ENCODE data around the gene B4GALT6. TPM values are rescaled to one million over a fixed set of nuclear protein-coding genes. Genes with fewer than 3 reads are reported as not detected.
"Not testable (repeated sequence)": the region's sequence is repeated elsewhere in the genome, so short reads cannot be mapped to it uniquely, and the experiment has no call there.

B4GALT6 gene
- 17.4 and 21.4 TPM in 2 replicates for total RNA-seq (2014; rRNA removed; shearing (Covaris generic))
- 10.1 and 17.8 TPM in 2 replicates for polyA plus RNA-seq (2014; cell fraction: nucleus; rRNA removed)

- DNase-seq (ENCODE audit: extremely low read depth, low read depth): peak; percentile 29
Observed at GRCh38 chr18:31684279-31685096, at the start of gene B4GALT6. Gene B4GALT6, minus strand, starts transcription at chr18:31684581. Its CDS starts 155 bp downstream, at chr18:31684426.

GRCh38 chr18:31731628-31732027 is 47.2 kb upstream of the B4GALT6 start:
- DNase-seq (ENCODE audit: extremely low read depth, low read depth): no peak

- DNase-seq (ENCODE audit: extremely low read depth, low read depth): not testable (repeated sequence)
Observed at GRCh38 chr18:31729196-31729595, 44.8 kb upstream of the B4GALT6 start.

DNA sequence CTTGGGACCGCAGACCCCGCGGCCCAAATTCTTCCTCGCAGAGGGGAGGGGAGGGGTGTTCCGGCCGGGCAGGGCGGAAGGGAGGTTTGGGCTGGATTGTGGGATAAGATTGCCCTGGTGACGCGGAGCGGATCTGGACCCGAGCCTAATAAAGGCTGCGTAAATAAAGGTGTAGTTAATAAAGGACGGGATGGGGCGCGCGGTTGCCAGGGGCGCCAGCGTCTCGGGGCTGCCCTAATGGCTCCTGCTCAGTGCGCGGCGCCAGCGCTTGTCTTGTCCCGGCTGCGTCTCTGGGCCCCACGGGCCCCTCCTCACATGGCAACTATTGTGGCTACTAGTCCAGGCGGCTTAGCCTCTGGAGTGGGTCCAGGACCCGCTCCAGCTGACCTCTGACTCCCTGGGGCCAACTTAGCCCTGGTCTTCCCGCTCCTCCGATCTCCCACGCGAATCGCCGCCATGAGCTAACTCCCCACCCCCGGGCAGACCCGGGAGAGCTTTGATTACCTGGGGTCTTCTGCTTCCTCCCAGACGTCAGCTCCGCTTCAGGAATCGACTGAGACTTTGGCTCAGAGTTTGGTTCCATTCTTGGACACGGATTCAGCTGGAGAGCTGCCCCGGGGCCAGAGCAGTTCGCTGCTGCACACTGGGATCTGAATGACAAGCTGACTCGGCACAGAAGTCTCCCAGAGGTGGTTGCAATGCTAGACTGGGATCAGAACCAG is 39.8 kb upstream of the B4GALT6 start:
- no peak for DNase-seq (ENCODE audit: extremely low read depth, low read depth)

GRCh38 chr18:31723639-31723989 is 39.2 kb upstream of the B4GALT6 start:
- DNase-seq (ENCODE audit: extremely low read depth, low read depth): no peak

DNA sequence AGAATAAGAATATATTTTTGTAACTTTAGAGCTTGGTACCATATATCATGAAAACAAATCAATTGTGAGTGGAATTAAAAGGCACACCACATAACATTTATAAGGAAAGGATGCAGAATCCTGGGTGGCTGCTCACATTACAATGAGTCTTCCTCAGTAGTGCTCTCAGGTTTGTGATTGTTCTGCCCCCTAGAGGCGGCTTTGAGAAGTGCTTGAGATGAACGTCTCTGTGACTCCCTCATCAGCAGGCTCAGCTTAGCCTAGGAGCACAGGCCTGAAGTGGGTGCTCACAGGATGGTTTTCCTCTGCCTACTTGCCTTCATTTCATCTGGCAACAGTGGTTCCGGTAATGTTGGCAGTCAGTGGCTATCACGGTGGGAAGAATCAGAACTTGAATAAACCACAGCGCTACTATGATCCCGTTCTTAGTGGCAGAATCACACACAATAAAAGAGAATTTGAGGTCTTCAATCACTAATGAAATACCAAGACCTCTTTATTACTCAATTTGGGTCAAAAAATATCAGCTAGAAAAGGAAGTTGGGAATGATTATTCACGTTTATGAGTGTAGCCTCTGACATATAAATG is 38.1 kb upstream of the B4GALT6 start:
- DNase-seq (ENCODE audit: extremely low read depth, low read depth): peak; percentile 79

- no peak for DNase-seq (ENCODE audit: extremely low read depth, low read depth)
Observed at GRCh38 chr18:31721601-31722000, 37.2 kb upstream of the B4GALT6 start.

DNA sequence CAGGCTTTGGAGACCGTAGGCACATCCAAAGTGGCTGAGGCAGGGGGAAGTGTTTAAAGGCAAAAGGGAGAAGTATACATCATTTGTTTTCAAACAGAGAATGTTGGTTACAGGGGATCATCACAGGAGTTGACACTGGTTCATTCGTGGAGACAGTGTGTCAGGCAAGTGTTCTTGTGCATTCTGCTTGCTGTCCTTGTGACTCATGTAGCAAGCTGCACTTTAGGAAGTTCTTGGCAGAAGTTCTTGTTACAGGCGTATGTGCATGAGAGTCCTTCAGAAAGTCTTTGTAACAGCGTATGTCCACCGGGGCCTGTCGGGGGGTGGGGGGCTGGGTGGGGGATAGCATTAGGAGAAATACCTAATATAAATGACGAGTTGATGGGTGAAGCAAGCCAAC is 36.5 kb upstream of the B4GALT6 start:
- no peak for DNase-seq (ENCODE audit: extremely low read depth, low read depth)

DNA sequence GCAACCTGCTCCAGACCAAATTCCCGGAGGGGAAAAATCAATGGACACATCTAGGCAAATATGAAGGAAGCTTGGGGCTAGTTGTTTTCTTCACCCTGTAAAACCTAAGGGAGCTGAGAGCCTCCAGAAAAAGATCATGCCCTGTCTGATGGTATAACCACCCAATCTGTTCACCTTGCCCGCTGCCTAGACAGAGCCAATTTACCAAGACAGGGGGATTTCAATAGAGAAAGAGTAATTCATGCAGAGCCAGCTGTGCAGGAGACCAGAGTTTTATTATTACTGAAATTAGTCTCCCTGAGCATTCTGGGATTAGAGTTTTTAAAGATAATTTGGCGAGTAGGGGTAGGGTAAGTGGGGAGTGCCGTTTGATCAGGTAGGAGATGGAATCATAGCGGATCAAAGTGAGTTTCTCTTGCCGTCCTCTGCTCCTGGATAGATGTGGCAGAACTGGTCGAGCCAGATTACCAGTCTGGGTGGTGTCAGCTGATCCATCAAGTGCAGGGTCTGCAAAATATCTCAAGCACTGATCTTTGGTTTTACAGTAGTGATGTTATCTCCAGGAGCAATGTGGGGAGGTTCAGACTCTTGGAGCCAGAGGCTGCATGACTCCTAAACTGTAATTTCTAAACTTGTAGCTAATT is 35.1 kb upstream of the B4GALT6 start:
- no peak for DNase-seq (ENCODE audit: extremely low read depth, low read depth)

DNA sequence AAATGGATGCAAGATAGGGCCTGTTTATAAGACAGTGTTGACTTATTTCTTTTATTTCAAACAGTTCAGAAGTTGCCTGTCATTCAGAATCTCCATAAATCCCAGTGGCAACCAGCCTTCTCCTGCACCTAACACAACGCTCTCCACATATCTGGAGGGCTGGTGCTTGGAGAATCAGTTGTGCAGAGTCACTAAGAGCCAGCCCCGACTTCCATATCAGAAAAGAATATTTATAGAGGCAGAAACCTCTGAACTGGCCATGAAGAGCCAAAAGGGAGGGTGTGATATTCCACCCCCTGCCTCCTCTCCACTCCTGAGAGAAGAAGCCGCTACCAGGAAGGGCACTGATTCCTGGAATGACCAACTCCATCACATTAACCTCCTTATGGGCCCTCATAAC is 34.0 kb upstream of the B4GALT6 start:
- DNase-seq (ENCODE audit: extremely low read depth, low read depth): no peak

DNA sequence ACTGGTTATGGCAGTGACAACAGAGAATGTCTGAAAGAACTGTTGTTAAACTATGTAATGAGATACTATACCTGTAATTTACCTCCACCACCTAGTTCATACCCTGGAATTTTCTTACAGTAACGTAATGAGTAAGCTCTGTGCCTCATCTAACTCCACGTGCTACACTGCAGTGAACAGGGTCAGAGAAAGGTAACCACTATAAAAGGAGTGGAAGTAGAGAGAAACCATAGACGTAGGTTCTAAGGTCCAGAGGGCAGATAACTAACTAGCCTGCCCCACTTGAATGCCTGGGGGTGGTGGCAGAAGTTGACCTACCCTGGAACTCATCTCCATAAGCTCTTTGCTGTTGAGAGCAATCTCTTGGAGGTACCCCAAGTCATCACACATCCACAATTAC is 32.0 kb upstream of the B4GALT6 start:
- DNase-seq (ENCODE audit: extremely low read depth, low read depth): no peak

DNA sequence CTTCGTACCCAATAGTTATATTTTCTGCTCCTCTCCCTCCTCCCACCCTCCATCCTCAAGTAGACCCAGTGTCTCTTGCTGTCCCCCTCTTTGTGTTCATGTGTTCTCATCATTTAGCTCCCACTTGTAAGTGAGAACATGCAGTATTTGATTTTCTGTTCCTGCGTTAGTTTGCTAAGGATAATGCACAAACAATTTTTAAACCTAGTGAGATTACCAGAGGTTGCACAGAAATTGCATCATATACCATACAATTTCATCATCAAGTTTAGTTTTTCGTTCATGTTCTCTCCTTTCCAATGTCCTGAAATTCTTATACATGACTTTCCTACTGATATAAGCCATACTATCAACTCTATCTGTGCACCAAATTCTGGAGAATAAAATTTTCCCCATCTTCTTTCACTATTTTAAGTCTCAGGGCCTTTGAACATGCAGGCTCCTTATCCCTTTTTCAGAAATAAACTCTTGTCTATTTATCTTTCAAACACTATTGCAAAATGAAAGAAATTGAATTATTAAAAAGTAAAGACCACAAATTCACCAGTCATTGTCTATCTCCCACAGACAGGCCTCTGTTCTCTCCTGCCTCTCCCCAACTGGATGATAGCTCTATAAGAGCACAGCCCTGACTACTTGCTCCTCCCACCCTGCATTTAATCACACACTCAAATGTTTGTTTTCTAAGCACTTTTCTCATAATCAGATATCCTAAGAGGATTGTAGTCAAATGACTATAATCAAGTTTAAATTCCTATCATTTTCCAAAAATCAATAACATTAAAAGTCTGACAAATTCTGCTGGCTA is 27.2 kb upstream of the B4GALT6 start:
- peak; percentile 14 for DNase-seq (ENCODE audit: extremely low read depth, low read depth)

DNA sequence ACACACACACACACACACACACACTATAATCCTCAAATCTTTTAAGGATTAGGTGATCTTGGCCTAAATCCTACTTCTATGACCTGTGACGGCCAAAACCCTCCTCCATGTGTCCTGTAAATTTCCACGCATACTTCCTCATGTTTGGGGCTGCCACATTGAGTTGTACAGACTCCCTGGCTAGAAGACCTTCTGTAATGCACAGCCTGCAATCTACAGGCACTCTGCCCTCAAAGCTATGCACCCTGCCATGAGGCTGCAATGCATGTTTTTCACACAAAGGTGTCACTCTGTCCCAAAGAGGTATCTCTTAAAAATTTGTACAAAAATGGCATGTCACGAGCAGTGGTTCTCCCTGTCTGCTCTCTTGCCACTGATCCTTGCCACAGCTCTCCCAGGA is 26.4 kb upstream of the B4GALT6 start:
- no peak for DNase-seq (ENCODE audit: extremely low read depth, low read depth)

DNA sequence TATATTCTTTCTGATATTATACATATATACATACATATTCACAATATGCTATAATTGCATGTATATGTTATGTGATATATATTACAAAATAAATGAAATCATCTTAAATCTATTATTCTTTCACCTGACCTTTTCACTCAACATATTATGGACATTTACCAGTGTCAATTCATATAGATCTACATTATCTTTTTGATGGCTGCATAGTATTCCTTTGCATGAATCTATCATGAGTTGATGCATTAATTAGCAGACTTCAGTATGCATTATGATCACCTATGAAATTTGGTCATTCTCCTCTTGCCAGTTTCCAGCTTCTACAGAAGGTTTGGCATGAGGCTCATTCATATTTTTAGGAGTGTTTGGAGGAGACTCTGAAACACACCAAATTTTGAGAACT is 23.4 kb upstream of the B4GALT6 start:
- no peak for DNase-seq (ENCODE audit: extremely low read depth, low read depth)

- DNase-seq (ENCODE audit: extremely low read depth, low read depth): no peak
Observed at GRCh38 chr18:31702449-31702848, 18.1 kb upstream of the B4GALT6 start.

- no peak for DNase-seq (ENCODE audit: extremely low read depth, low read depth)
Observed at GRCh38 chr18:31701744-31702143, 17.4 kb upstream of the B4GALT6 start.

GRCh38 chr18:31700990-31701389 is 16.6 kb upstream of the B4GALT6 start:
- DNase-seq (ENCODE audit: extremely low read depth, low read depth): no peak

GRCh38 chr18:31697351-31698298 is 13.2 kb upstream of the B4GALT6 start:
- DNase-seq (ENCODE audit: extremely low read depth, low read depth): no peak

DNA sequence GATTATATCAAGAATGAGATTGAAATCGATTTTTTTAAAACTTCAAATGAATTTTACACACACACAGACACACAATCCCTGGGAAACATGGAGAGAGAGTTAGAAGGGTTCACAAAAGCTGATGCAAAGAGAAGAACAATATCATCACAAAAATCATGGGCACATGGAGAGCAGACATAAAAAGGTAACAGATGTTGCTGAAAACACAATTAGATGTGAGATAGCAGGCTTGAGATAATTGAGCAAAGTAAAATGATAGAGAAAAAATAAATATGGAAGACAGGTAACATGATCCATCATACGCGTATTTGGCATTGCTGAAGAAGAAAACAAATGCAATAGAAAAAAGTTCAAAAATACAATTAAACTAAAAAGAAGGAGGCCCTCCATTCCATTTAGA is 11.6 kb upstream of the B4GALT6 start:
- DNase-seq (ENCODE audit: extremely low read depth, low read depth): no peak
